ENCODE data around the gene FBN1. TPM values are rescaled to one million over a fixed set of nuclear protein-coding genes. Genes with fewer than 3 reads are reported as not detected.

FBN1 gene
- total RNA-seq, 1 donor from 2014 or later, result 164 TPM

- H3K4me3 ChIP-seq, result no peak overlapping the region
- no peak for TF ChIP-seq CTCF (IDR thresholded peaks at IDR 0.05)
- H3K27me3 ChIP-seq, result no peaks in the 10 kb centered on the region
- H3K4me1 ChIP-seq, result no peaks in the 10 kb centered on the region
- no peaks in the 10 kb centered on the region for H3K9me3 ChIP-seq
- no peak for DNase-seq (ENCODE audit: low spot score in 2 of 2)
- no peak overlapping the region for H3K27ac ChIP-seq
- peaks cover 42 to 51% of the 10 kb centered on the region in 2 donors for H3K36me3 ChIP-seq
- intact Hi-C loops (cut with DNase I), result no loop called here
Observed at GRCh38 chr15:48520376-48521155, 124.9 kb downstream of the FBN1 start.

GRCh38 chr15:48516121-48516520 lies 129.4 kb downstream of the FBN1 start:
- Histone ChIP-seq H3K4me1 (peaks cover 0 to 2% of the 10 kb centered on the region in 2 donors), H3K27ac (no peak overlapping the region), H3K27me3 (no peaks in the 10 kb centered on the region), H3K36me3 (peaks cover 39 to 69% of the 10 kb centered on the region in 2 donors), H3K9me3 (no peaks in the 10 kb centered on the region), H3K4me3 (no peak overlapping the region)
- intact Hi-C loops (cut with DNase I), result no loop called here
- no peak for TF ChIP-seq CTCF (IDR thresholded peaks at IDR 0.05)
- no peak for DNase-seq (ENCODE audit: low spot score in 2 of 2)

- peaks cover 32 to 65% of the 10 kb centered on the region in 2 donors for H3K36me3 ChIP-seq
- no peaks in the 10 kb centered on the region for H3K9me3 ChIP-seq
- H3K27ac ChIP-seq, result no peak overlapping the region
- H3K27me3 ChIP-seq, result no peaks in the 10 kb centered on the region
- H3K4me3 ChIP-seq, result no peak overlapping the region
- intact Hi-C loops (cut with DNase I), result no loop called here
- H3K4me1 ChIP-seq, result peaks cover 0 to 6% of the 10 kb centered on the region in 2 donors
- TF ChIP-seq CTCF (IDR thresholded peaks at IDR 0.05), result no peak
- DNase-seq (ENCODE audit: low spot score in 2 of 2), result no peak
Observed at GRCh38 chr15:48515500-48515899, 130.0 kb downstream of the FBN1 start.

GRCh38 chr15:48514103-48514816 lies 131.2 kb downstream of the FBN1 start:
- H3K36me3 ChIP-seq, result peaks cover 21 to 59% of the 10 kb centered on the region in 2 donors
- H3K9me3 ChIP-seq, result no peaks in the 10 kb centered on the region
- no peaks in the 10 kb centered on the region for H3K27me3 ChIP-seq
- DNase-seq (ENCODE audit: low spot score in 2 of 2), result no peak
- peaks cover 0 to 6% of the 10 kb centered on the region in 2 donors for H3K4me1 ChIP-seq
- H3K4me3 ChIP-seq, result no peak overlapping the region
- H3K27ac ChIP-seq, result no peak overlapping the region
- intact Hi-C loops (cut with DNase I), result no loop called here
- no peak for TF ChIP-seq CTCF (IDR thresholded peaks at IDR 0.05)

GRCh38 chr15:48510976-48511375 lies 134.5 kb downstream of the FBN1 start:
- H3K27ac ChIP-seq, result peak overlapping the region in 1 of 2 donors; percentile 56
- intact Hi-C loops (cut with DNase I), result no loop called here
- no peaks in the 10 kb centered on the region for H3K27me3 ChIP-seq
- H3K4me1 ChIP-seq, result peaks cover 0 to 6% of the 10 kb centered on the region in 2 donors
- no peaks in the 10 kb centered on the region for H3K9me3 ChIP-seq
- TF ChIP-seq CTCF (IDR thresholded peaks at IDR 0.05), result no peak
- H3K36me3 ChIP-seq, result peaks cover 28 to 44% of the 10 kb centered on the region in 2 donors
- H3K4me3 ChIP-seq, result no peak overlapping the region
- DNase-seq (ENCODE audit: low spot score in 2 of 2), result no peak
